Measurements from ENCODE around the gene TSPAN32.

Gene TSPAN32

GRCh38 chr11:2367266-2368160 lies 65.7 kb downstream of the TSPAN32 start:
- no peak for DNase-seq

Measured in NCI-H187 (cell line).